Activated CD4-positive, alpha-beta T cell treated with anti-CD3 and anti-CD28 coated beads, Interleukin-2, Interleukin-6, amounts not matched to agents 100 ng/mL and 50 ng/mL, durations not matched to agents 16 hours and 8 hours (primary cell): ENCODE measurements around the gene PUS1.
A peak's percentile ranks its signal among the peaks of the same experiment; 100 is the strongest.
"Not testable (repeated sequence)": the region's sequence is repeated elsewhere in the genome, so short reads cannot be mapped to it uniquely, and the experiment has no call there.

Experiments used
- DNase-seq: peaks from one replicate; pipeline ENCODE4 v3.0.0-alpha.2; 2020

PUS1 gene

GRCh38 chr12:131941116-131941986 lies 12.3 kb downstream of the PUS1 start:
- DNase-seq: no peak

- DNase-seq: no peak
Measured at GRCh38 chr12:131941987-131942341, 12.9 kb downstream of the PUS1 start.

- DNase-seq: no peak
Measured at GRCh38 chr12:131942671-131943070, 13.6 kb downstream of the PUS1 start.

DNA sequence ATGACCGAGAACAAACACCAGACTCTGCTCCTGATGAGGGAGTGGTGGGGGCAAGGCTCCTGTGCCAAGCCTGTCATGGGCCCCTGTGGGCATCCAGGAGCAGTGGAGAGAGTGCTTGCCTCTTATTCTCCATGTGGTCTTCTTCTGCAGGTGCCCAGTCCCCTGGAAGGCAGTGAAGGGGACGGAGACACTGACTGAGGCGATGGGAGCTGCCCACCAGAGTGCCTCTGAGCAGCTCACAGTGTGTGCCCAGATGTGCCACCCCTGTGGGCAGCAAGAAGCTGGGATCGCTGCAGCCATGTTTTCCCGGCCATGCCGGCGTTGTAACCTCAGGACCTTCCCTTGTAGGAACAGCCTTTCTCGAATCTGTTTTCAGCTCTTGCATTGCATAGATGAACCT lies 14.3 kb downstream of the PUS1 start:
- no peak for DNase-seq

DNA sequence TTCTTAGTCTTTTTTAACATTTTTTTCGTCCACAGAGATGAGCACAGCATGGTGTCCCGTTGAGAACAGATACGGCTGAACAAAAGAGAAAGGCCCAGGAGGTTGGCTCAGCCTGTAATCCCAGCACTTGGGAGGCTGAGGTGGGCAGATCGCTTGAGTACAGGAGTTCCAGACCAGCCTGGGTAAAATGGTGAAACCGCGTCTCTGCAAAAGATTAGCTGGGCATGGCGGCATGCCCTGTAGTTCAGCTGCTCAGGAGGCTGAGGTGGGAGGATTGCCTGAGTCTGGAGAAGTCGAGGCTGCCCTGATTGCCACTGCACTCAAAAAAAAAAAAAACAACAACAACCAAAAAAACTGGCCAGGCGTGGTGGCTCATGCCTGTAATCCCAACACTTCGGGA lies 14.8 kb downstream of the PUS1 start:
- DNase-seq: no peak

GRCh38 chr12:131944601-131945251 lies 15.7 kb downstream of the PUS1 start:
- DNase-seq: no peak

GRCh38 chr12:131946757-131947156 lies 17.7 kb downstream of the PUS1 start:
- DNase-seq: no peak

- DNase-seq: no peak
Measured at GRCh38 chr12:131947482-131948027, 18.5 kb downstream of the PUS1 start.

DNA sequence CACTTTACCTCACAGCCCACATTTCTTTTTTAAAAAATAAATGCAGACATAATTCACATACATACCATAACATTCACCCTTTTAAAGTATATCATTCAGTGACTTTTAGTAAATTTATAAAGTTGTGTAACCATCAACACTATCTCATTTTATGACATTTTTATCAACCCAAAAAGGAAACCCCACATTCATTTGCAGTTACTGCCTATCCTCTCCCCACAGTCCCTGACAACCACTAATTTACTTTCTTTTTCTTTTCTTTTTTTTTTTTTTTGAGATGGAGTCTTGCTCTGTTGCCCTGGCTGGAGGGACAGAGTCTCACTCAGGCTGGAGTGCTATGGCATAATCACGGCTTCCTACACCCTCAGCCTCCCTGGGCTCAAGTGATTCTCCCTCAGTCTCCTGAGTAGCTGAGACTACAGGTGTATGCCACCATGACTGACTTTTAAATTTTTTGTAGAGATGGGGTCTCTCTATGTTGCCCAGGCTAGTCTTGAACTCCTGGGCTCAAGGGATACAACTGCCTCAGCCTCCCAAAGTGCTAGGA lies 19.2 kb downstream of the PUS1 start:
- DNase-seq: no peak

DNA sequence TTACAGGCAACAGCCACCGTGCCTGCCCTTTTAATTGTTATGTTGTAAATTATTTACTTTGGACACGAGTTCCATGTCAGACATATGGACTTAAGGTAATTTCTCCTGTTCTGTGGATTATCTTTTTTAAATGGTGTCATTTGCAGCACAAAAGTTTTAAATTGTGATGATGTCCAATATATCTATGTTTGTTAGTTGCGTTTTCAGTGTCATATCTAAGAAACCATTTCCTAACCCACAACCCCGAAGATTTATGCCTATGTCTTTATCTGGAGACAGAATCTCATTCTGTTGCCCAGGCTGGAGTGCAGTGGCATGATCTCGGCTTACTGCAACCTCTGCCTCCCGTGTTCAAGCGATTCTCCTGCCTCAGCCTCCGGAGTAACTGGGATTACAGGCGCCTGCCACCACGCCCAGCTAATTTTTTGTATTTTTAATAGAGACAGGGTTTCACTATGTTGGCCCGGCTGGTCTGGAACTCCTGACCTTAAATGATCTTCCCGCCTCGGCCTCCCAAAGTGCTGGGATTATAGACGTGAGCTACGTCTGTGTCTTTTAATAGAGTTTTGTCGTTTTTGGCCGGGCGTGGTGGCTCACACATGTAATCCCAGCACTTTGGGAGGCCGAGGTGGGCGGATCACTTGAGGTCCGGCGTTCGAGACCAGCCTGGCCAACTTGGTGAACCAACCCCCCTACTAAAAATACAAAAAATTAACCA lies 19.8 kb downstream of the PUS1 start:
- not testable (repeated sequence) for DNase-seq

DNA sequence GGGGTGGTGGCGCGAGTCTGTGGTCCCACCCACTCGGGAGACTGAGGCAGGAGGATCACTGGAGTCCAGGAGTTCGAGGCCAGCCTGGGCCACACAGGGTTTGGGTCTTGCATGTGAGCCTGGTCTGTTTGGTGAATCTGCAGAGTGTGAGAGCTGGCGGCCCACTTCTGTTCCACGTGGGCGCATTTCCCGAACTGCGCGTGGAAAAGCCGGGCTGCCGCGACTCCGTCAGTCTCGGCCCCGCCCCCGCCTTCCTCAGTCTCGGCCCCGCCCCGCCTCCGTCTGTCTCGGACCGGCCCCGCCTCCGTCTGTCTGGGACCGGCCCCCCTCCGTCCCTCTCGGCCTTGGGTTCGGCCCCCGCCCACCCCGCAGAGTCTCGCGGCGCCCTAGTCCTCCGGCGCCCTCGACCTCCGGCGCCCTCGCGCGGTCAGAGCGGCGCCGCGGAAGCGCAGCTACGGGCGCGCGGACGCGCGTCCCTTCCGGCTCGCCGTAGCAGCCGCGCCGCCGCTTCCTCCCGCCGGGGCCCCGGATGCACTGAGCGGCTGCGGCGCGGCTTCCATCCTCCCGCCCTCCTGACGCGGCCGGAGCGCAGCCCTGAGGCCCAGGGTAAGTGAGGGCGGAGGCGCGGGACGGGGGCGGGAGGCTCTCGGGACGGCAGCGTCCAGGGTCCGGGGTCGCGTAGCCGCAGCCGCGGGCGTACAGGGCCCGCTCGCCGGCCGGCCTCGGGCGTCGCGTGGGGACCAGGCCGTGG lies 20.5 kb downstream of the PUS1 start, which contains the start of gene EP400:
TSS of gene EP400 (plus strand) at position 512 of the 751 bp plus-strand sequence. CDS start 10,678 bp downstream, outside the sequence.
- DNase-seq: peak; percentile 96

GRCh38 chr12:131950182-131950913 lies 21.3 kb downstream of the PUS1 start:
- DNase-seq: peak; percentile 28

GRCh38 chr12:131953810-131954209 lies 24.7 kb downstream of the PUS1 start:
- DNase-seq: not testable (repeated sequence)

GRCh38 chr12:131954460-131954859 lies 25.4 kb downstream of the PUS1 start:
- DNase-seq: not testable (repeated sequence)

DNA sequence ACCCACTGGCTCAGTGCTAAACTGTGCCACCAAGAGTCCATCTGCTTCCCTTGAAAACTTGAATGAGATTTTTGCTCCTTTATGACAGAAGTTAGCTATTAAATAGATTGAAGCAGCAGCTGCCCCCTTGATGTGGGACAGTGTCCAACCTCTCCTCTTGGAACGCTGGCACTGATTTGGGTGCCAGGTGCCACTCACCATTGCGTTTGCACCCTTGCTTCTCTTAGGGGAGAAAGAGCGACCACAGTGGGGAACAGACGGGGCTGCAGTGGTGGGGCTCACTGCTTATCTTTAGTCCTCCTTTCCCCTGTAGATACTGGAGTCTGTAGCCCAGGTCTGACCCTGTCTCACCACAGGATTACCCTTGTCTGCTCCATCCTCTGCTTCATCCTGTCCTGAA lies 30.0 kb downstream of the PUS1 start:
- no peak for DNase-seq

- no peak for DNase-seq
Measured at GRCh38 chr12:131959641-131960589, 30.8 kb downstream of the PUS1 start.

GRCh38 chr12:131960590-131961325 lies 31.7 kb downstream of the PUS1 start:
- DNase-seq: not testable (repeated sequence)

DNA sequence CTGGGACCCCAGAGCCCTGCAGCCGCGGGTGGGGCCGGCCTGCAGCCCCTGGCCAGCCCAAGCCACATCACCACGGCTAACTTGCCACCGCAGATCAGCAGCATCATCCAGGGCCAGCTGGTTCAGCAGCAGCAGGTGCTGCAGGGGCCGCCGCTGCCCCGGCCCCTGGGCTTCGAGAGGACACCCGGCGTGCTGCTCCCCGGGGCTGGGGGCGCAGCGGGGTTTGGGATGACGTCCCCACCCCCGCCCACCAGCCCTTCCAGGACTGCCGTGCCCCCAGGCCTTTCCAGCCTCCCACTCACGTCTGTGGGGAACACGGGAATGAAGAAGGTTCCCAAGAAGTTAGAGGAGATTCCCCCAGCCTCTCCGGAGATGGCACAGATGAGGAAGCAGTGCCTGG lies 32.3 kb downstream of the PUS1 start:
- not testable (repeated sequence) for DNase-seq

DNA sequence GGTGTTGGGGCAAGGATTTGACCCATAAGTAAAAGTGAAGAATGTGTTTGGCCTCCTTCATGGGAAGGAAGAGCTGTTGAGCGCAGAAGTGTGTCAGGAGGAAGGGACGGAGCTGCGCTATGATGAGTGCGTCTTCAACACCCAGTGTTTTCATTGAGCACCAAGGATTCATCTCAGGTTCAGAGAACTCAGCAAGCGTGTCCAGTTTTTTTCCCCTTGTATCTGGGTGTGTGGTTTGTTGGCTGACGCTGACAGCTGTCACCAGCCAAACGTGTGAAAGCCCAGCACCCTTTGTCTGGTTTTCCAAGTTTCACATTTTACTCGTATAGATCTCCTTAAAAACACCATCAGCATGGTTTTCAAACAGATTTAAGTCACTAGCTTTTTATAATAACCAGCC lies 33.0 kb downstream of the PUS1 start:
- no peak for DNase-seq

GRCh38 chr12:131963381-131963780 lies 34.3 kb downstream of the PUS1 start:
- no peak for DNase-seq
